Cardiac fibroblast (primary cell): Measurements from ENCODE around the gene SLC12A4.
A peak's percentile ranks its signal among the peaks of the same experiment; 100 is the strongest.

Experiments used
- DNase-seq, 2 donors: peaks; one replicate each; pipeline versions ENCODE4 v3.0.0 to v3.0.0-alpha.2; 2010; ENCODE audit warnings: low read depth in 2 of 2
- H3K4me3 ChIP-seq, 2 donors: replicated peaks in 1 of 2; 1 replicate in 1 of 2; 2 replicates in 1 of 2; pipeline ENCODE4 v1.5.1; 2011; ENCODE audit warnings: low read depth in 2 of 2, low read length in 2 of 2, mild to moderate bottlenecking in 2 of 2, moderate library complexity in 1 of 2
- TF ChIP-seq, protein P1 (sequence below): IDR thresholded peaks from one replicate; pipeline ENCODE4 v1.5.1; 2011; ENCODE audit warnings: low read depth, mild to moderate bottlenecking, low read length, inconsistent platforms

The SLC12A4 gene

GRCh38 chr16:67966549-67967182, 1.8 kb downstream of the SLC12A4 start:
- DNase-seq = peak; percentile 48 to 60
- TF ChIP-seq, protein P1, sequence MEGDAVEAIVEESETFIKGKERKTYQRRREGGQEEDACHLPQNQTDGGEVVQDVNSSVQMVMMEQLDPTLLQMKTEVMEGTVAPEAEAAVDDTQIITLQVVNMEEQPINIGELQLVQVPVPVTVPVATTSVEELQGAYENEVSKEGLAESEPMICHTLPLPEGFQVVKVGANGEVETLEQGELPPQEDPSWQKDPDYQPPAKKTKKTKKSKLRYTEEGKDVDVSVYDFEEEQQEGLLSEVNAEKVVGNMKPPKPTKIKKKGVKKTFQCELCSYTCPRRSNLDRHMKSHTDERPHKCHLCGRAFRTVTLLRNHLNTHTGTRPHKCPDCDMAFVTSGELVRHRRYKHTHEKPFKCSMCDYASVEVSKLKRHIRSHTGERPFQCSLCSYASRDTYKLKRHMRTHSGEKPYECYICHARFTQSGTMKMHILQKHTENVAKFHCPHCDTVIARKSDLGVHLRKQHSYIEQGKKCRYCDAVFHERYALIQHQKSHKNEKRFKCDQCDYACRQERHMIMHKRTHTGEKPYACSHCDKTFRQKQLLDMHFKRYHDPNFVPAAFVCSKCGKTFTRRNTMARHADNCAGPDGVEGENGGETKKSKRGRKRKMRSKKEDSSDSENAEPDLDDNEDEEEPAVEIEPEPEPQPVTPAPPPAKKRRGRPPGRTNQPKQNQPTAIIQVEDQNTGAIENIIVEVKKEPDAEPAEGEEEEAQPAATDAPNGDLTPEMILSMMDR = no peak
- H3K4me3 ChIP-seq = peak overlapping the region; percentile 56 to 82

DNA sequence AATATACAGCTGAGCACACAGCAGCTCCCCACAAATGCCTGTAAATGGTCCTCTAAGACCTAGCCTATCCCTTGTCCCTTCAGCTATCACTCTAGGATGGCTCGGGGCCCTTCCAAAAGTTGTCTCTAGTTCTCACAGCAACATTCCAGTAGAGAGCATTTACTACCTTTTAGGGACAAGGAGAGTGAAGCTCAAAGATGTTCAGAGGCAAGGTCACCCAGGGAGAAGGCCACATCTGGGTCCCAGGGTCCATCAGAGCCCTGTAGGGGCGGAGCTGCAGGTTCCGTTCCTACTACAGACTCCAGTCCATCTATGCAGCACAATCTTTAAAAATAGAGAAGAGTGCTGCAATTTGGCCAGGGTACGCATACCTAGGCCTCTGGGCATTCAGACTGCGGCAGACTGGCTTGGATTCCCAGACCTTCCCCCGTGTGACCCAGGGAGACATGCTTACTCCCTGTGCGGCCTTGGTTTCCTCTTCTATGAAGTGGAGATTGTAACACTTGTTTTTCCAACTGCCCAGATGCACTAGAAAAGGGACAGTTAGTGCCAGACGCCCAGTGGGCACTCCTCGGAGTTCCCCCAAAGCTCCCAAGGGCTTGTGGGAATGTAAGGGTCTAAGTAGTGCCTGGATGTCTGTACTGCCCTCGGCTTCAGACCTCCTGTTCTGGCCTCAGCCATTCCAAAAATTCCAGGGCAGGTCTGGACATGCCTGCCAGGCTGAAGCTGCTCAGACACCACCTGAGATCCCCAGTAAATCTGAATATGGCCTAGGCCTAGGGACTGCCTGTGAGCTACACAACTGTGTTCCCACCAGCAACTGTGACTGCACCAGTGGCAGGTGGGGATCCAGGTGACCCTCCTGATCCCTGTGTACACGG, 2.5 kb downstream of the SLC12A4 start:
- TF ChIP-seq, protein P1 = no peak
- peak overlapping the region; percentile 19 to 82 for H3K4me3 ChIP-seq
- DNase-seq = peak in 1 of 2 donors; percentile 17

DNA sequence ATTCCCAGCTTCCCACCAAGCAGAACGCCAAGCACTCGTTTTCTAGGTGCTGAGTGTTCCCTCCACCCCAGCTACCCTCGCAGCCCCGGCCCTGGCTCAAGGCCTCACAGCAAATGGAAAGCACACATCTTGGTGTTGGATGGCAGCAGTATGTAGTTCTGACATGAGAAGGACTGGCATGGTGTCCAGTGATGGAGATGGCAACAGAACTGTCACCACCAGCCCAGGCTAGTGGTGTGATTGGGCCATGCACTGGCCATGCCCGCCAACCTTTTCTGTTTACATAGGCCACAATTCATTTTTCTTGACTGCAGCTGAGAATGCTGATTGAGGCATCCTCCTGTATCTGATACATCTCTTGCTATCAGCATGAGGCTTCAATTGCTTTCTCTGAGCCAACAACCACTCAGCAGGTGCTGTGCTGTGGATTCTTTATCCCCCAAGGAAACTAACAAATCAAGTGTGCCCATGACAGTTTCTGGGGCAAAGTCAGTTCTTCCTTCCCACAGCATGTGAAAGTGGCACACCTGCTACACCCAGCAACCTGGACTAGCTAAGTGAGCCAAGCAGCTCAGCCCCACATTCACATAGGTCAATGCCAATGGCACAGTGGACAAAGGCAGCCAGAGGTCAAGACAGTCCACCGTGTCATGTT, 3.8 kb downstream of the SLC12A4 start:
- DNase-seq = no peak
- TF ChIP-seq, protein P1 = no peak

DNA sequence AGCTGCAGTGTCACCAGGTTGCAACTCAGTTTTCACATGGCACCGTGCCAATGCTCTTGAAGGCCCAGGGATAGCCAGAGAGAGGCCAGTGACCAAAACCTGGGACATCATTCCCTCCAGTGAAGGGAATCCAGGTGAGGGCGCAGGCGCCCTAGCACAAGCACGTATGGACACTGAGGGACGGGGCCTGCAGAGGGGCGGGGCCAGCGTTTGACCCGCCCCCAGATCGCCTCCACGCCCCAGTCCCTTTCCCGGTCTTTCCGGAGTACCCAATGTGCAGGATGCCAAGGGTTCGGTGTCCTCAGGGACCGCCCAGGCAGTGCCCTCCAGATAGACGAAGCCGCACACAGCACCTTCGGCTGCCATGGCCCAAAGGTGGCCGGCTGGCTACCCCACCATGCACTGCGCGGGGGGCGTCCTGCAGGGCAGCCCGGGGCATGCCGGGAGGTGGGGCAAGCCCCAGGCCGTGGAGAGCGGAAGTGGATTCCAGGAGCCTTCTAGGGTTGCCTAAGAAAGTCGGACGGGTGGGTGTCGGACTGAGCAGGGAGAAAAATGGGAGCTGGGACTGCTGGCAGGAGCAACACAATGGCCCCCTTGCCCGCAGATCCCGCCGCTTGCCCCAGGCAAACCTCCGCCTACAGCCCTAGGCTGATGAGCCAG, 4.6 kb downstream of the SLC12A4 start:
- DNase-seq = no peak
- TF ChIP-seq, protein P1 = no peak
- H3K4me3 ChIP-seq = no peak overlapping the region

More for the DNA sequence above, 3.8 kb downstream of the SLC12A4 start:
- no peak overlapping the region for H3K4me3 ChIP-seq

DNA sequence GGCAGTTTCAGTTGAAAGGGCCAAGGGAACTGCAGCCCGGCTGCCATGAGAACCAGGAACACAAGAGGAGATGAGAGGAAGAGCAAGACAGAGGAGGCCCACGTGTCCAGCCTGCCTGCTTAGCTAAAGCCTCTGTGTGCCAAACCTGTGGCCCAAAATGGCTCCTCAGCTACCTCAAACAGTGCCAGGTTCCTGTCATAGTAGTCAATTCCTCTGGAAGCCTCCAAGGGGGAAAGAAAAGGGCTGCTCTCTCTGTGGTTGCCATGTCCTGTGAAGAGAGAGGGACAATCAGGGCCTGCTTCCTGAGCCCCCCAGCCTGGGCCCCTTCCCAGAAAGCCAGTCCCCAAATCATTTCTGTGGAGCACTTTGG, 5.2 kb downstream of the SLC12A4 start:
- TF ChIP-seq, protein P1 = no peak
- H3K4me3 ChIP-seq = no peak overlapping the region
- DNase-seq = no peak

- DNase-seq = no peak
- TF ChIP-seq, protein P1 = no peak
- H3K4me3 ChIP-seq = no peak overlapping the region
Measured at GRCh38 chr16:67962135-67962534, 6.3 kb downstream of the SLC12A4 start.
